Gastroesophageal sphincter (tissue), 4 donors: ENCODE data around the gene LMAN2. TPM values are rescaled to one million over a fixed set of nuclear protein-coding genes. Genes with fewer than 3 reads are reported as not detected.
A peak's percentile ranks its signal among the peaks of the same experiment; 100 is the strongest.

Experiments used
- ATAC-seq: fragments of 150-250 bp; one replicate; pipeline ENCODE4 v1.9.1; 2016; ENCODE audit warnings: mild to moderate bottlenecking, moderate library complexity
- H3K27ac ChIP-seq, 4 donors: fragments of 200-600 bp; sonication (generic) in 3 of 4; 1 replicate in 3 of 4; 2 replicates in 1 of 4; pipeline ENCODE4 v1.5.1; 2016 to 2019
- H3K27me3 ChIP-seq: fragments of 200-600 bp; sonication (generic); one replicate; pipeline ENCODE4 v1.5.1; 2019
- H3K36me3 ChIP-seq, 2 donors: fragments of 200-600 bp; sonication (generic); one replicate each; pipeline ENCODE4 v1.5.1; 2019; ENCODE audit warnings: control low read depth in 1 of 2
- H3K4me1 ChIP-seq, 3 donors: fragments of 200-600 bp; sonication (generic); 1 replicate in 2 of 3; 2 replicates in 1 of 3; pipeline ENCODE4 v1.5.1; 2016 to 2019; ENCODE audit warnings: control low read depth in 2 of 3
- H3K4me3 ChIP-seq, 2 donors: fragments of 200-600 bp; sonication (generic); one replicate each; pipeline ENCODE4 v1.5.1; 2019; ENCODE audit warnings: mild to moderate bottlenecking in 1 of 2, moderate library complexity in 1 of 2
- H3K9me3 ChIP-seq, 3 donors: fragments of 200-600 bp; sonication (generic); one replicate each; pipeline ENCODE4 v1.5.1; 2017 to 2019; ENCODE audit warnings: control low read depth in 2 of 3
- EP300 ChIP-seq: sonication (generic); formaldehyde crosslinking; IDR thresholded peaks from one replicate; pipeline ENCODE4 v1.6.1; 2017; ENCODE audit warnings: antibody characterized with exemption, mild to moderate bottlenecking
- POLR2A ChIP-seq, 2 donors: fragments of 450-650 bp; IDR thresholded peaks; one replicate each; pipeline ENCODE4 v1.6.1; 2017; ENCODE audit warnings: antibody characterized with exemption in 2 of 2, mild to moderate bottlenecking in 2 of 2, moderate library complexity in 1 of 2
- POLR2AphosphoS5 ChIP-seq: sonication (generic); formaldehyde crosslinking; IDR thresholded peaks from one replicate; pipeline ENCODE4 v1.6.1; 2017; ENCODE audit warnings: antibody characterized with exemption
- WGBS, 2 donors: methylation state at CpG; one replicate each; pipeline ENCODE4 v1.1.5; 2018; ENCODE audit warnings: low coverage in 1 of 2; 5-methylcytosine and 5-hydroxymethylcytosine counted together
- total RNA-seq, 4 donors: library from RNA; depleted of rRNA; stranded (reverse); fragments of >200 nt; gene quantifications; one replicate each; pipeline ENCODE4 v1.1.0, GENCODE V29; 2016
- TF ChIP-seq, protein P1 (sequence below), 4 experiments: fragments of 200-600 bp in 2 of 4; fragments of 450-650 bp in 2 of 4; sonication (generic) in 1 of 4; IDR thresholded peaks; one replicate each; pipeline ENCODE4 v1.5.1; 2017 to 2019; ENCODE audit warnings: antibody characterized with exemption in 4 of 4, mild to moderate bottlenecking in 2 of 4, moderate library complexity in 2 of 4

LMAN2 gene
- total RNA-seq, 4 donors from 2014 or later: 78.1 to 147 (median 111) TPM

DNA sequence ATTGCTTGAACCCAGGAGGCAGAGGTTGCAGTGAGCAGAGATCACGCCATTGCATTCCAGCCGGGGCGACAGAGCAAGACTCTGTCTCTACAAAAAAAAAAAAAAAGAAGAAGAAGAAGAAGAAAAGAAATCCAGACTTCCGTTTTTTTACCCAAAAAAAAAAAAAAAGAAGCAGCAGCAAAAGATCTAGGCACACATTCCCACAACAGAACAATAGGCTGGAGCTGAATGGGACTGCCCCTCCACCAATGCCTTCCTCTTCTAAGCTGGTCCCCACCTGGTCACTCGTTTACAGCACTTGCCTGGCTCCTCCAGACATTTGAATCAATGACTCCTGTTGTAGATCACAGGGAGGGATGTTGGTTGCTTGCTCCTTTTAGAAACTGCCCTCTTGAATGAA, 1.6 kb upstream of the LMAN2 start:
- TF ChIP-seq POLR2AphosphoS5 (no peak), EP300 (no peak), POLR2A (IDR thresholded peaks at IDR 0.05) (no peak)
- TF ChIP-seq, protein P1, sequence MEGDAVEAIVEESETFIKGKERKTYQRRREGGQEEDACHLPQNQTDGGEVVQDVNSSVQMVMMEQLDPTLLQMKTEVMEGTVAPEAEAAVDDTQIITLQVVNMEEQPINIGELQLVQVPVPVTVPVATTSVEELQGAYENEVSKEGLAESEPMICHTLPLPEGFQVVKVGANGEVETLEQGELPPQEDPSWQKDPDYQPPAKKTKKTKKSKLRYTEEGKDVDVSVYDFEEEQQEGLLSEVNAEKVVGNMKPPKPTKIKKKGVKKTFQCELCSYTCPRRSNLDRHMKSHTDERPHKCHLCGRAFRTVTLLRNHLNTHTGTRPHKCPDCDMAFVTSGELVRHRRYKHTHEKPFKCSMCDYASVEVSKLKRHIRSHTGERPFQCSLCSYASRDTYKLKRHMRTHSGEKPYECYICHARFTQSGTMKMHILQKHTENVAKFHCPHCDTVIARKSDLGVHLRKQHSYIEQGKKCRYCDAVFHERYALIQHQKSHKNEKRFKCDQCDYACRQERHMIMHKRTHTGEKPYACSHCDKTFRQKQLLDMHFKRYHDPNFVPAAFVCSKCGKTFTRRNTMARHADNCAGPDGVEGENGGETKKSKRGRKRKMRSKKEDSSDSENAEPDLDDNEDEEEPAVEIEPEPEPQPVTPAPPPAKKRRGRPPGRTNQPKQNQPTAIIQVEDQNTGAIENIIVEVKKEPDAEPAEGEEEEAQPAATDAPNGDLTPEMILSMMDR (IDR thresholded peaks at IDR 0.05): no peak
- Histone ChIP-seq H3K4me1 (peaks cover 0 to 37% (median 11%) of the 10 kb centered on the region in 3 donors), H3K27me3 (peaks cover under 1% of the 10 kb centered on the region), H3K27ac (no peak overlapping the region), H3K9me3 (no peaks in the 10 kb centered on the region), H3K36me3 (peaks cover 0 to 13% of the 10 kb centered on the region in 2 donors), H3K4me3 (no peak overlapping the region)
- ATAC-seq: no peak
- 32 to 70% methylated on average over 2 of the region's 5 CpGs for WGBS, 2 donors

GRCh38 chr5:177350776-177351391, 584 bp downstream of the LMAN2 start:
- H3K27ac ChIP-seq: peak overlapping the region; percentile 44 to 94 (median 90)
- H3K9me3 ChIP-seq: no peaks in the 10 kb centered on the region
- H3K4me3 ChIP-seq: peak overlapping the region; percentile 87 to 93
- WGBS, 2 donors: 24 to 46% methylated on average over 2 to 8 of the region's 19 CpGs
- peaks cover 0 to 53% (median 11%) of the 10 kb centered on the region in 3 donors for H3K4me1 ChIP-seq
- no peak for TF ChIP-seq POLR2A (IDR thresholded peaks at IDR 0.05)
- TF ChIP-seq, protein P1 (IDR thresholded peaks at IDR 0.05): no peak
- TF ChIP-seq EP300: no peak
- TF ChIP-seq POLR2AphosphoS5: no peak
- no peak for ATAC-seq
- H3K36me3 ChIP-seq: peaks cover 0 to 22% of the 10 kb centered on the region in 2 donors
- H3K27me3 ChIP-seq: no peaks in the 10 kb centered on the region

DNA sequence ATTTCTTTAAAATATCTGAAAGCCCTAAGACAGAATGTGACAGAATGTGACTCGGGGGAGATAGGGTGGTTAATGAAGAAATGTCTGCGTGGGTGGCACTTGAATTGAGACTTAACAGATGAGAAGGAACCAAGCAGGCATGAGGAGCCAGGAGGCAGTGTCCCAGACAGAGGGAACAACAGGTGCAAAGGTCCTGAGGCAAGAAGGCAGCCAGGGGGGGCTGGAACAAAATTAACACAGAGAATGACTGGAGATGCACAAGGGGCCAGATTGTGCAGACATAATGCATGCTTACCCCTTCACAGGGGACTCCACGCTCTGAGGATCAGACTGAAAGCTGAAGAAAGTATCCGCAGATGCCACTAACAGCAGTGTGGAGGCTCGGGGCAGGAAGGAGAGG, 1.7 kb downstream of the LMAN2 start:
- Histone ChIP-seq H3K9me3 (no peaks in the 10 kb centered on the region), H3K27ac (no peak overlapping the region), H3K4me3 (peak overlapping the region in 1 of 2 donors; percentile 93), H3K27me3 (no peaks in the 10 kb centered on the region), H3K4me1 (peaks cover 0 to 53% (median 11%) of the 10 kb centered on the region in 3 donors), H3K36me3 (peaks cover 0 to 25% of the 10 kb centered on the region in 2 donors)
- TF ChIP-seq POLR2A (IDR thresholded peaks at IDR 0.05) (no peak), POLR2AphosphoS5 (no peak), EP300 (no peak)
- TF ChIP-seq, protein P1 (IDR thresholded peaks at IDR 0.05): no peak
- WGBS, 2 donors: 86 to 91% methylated on average over 5 of the region's 5 CpGs
- ATAC-seq: no peak

GRCh38 chr5:177349362-177349647, 2.2 kb downstream of the LMAN2 start:
- no peak for ATAC-seq
- Histone ChIP-seq H3K36me3 (peaks cover 0 to 25% of the 10 kb centered on the region in 2 donors), H3K4me1 (peaks cover 0 to 53% (median 11%) of the 10 kb centered on the region in 3 donors), H3K9me3 (no peaks in the 10 kb centered on the region), H3K27ac (no peak overlapping the region), H3K4me3 (no peak overlapping the region), H3K27me3 (no peaks in the 10 kb centered on the region)
- no peak for TF ChIP-seq EP300
- no peak for TF ChIP-seq POLR2A (IDR thresholded peaks at IDR 0.05)
- TF ChIP-seq, protein P1 (IDR thresholded peaks at IDR 0.05): no peak
- TF ChIP-seq POLR2AphosphoS5: no peak
- WGBS, 2 donors: 62 to 67% methylated on average over 3 of the region's 3 CpGs

DNA sequence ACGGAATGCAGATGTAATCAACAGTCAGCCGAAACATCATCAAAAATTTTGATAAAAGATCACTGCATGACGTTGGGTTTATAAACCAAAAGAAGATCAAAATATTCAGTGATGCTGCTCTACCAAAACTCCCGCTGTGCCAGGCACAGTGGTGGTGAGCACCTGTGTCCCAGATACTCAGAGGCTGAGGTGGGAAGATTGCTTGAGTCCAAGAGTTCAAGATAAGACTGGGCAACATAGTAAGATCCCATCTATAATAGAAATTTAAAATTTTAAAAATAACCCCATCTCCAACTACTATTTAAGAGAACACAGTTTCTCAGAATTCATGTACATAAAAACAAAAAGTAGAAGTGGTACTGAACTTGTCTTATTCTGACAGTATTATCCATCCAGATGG, 3.8 kb downstream of the LMAN2 start:
- Histone ChIP-seq H3K4me1 (peaks cover 0 to 53% (median 11%) of the 10 kb centered on the region in 3 donors), H3K9me3 (no peaks in the 10 kb centered on the region), H3K27ac (no peak overlapping the region), H3K27me3 (no peaks in the 10 kb centered on the region), H3K36me3 (peaks cover 0 to 30% of the 10 kb centered on the region in 2 donors), H3K4me3 (no peak overlapping the region)
- WGBS, 2 donors: 76 to 90% methylated on average over 4 of the region's 4 CpGs
- TF ChIP-seq, protein P1 (IDR thresholded peaks at IDR 0.05): no peak
- TF ChIP-seq EP300 (no peak), POLR2AphosphoS5 (no peak), POLR2A (IDR thresholded peaks at IDR 0.05) (no peak)
- ATAC-seq: no peak
